Parathyroid adenoma (tissue), 2 donors: ENCODE measurements around the gene FBXO41.

Experiments
- H2AFZ ChIP-seq: fragments of 300-600 bp; sonication (generic); one replicate; pipeline ENCODE4 v1.7.0; 2017; ENCODE audit warnings: antibody characterized with exemption, mild to moderate bottlenecking
- H3K27ac ChIP-seq: fragments of 300-600 bp; sonication (generic); one replicate; pipeline ENCODE4 v1.7.0; 2017
- H3K27me3 ChIP-seq: fragments of 300-600 bp; sonication (generic); one replicate; pipeline ENCODE4 v1.7.0; 2017; ENCODE audit warnings: low read length; ENCODE audit not compliant: control insufficient read depth, insufficient read depth
- H3K36me3 ChIP-seq: fragments of 300-600 bp; sonication (generic); one replicate; pipeline ENCODE4 v1.7.0; 2017; ENCODE audit warnings: low read length; ENCODE audit not compliant: control insufficient read depth, insufficient read depth
- H3K4me1 ChIP-seq: fragments of 300-600 bp; sonication (generic); one replicate; pipeline ENCODE4 v1.7.0; 2017; ENCODE audit warnings: control low read depth
- H3K4me2 ChIP-seq: fragments of 300-600 bp; sonication (generic); one replicate; pipeline ENCODE4 v1.7.0; 2017; ENCODE audit warnings: low read length
- H3K4me3 ChIP-seq: fragments of 300-600 bp; sonication (generic); one replicate; pipeline ENCODE4 v1.7.0; 2017; ENCODE audit warnings: low read depth, low read length
- H3K79me2 ChIP-seq: fragments of 300-600 bp; sonication (generic); one replicate; pipeline ENCODE4 v1.7.0; 2017; ENCODE audit warnings: control low read depth
- H3K9ac ChIP-seq: fragments of 300-600 bp; sonication (generic); one replicate; pipeline ENCODE4 v1.7.0; 2017; ENCODE audit warnings: mild to moderate bottlenecking
- H3K9me3 ChIP-seq: fragments of 300-600 bp; sonication (generic); one replicate; pipeline ENCODE4 v1.7.0; 2017; ENCODE audit warnings: low read length; ENCODE audit not compliant: control insufficient read depth
- CTCF ChIP-seq: fragments of 300-600 bp; sonication (generic); IDR thresholded peaks from one replicate; pipeline ENCODE4 v1.7.0; 2017; ENCODE audit warnings: antibody characterized with exemption, mild to moderate bottlenecking
- donor health status: primary hyperparathyroidism.

The FBXO41 gene

GRCh38 chr2:73214120-73215035 lies 69.9 kb downstream of the FBXO41 start, which contains the start of gene SMYD5:
Gene SMYD5, plus strand, starts transcription at chr2:73214245. Its CDS starts 22 bp downstream, at chr2:73214267.
- Histone ChIP-seq H3K36me3 (no peaks in the 10 kb centered on the region), H3K4me3 (peak within 1 kb of the TSS; percentile 87), H3K27me3 (no peaks in the 10 kb centered on the region), H2AFZ (peak within 1 kb of the TSS; percentile 90), H3K9me3 (no peaks in the 10 kb centered on the region), H3K9ac (peak within 1 kb of the TSS; percentile 46), H3K4me2 (peak within 1 kb of the TSS; percentile 83), H3K27ac (peak within 1 kb of the TSS; percentile 60), H3K4me1 (peaks cover 4% of the 10 kb centered on the region), H3K79me2 (peaks cover 2% of the 10 kb centered on the region)
- no peak for TF ChIP-seq CTCF

- H3K79me2 ChIP-seq = peaks cover 2% of the 10 kb centered on the region
- no peaks in the 10 kb centered on the region for H3K9me3 ChIP-seq
- H2AFZ ChIP-seq = peak overlapping the region; percentile 60
- TF ChIP-seq CTCF = peak; percentile 96
- H3K4me1 ChIP-seq = peaks cover 4% of the 10 kb centered on the region
- no peaks in the 10 kb centered on the region for H3K27me3 ChIP-seq
- no peak overlapping the region for H3K4me3 ChIP-seq
- H3K27ac ChIP-seq = no peak overlapping the region
- H3K4me2 ChIP-seq = no peak overlapping the region
- H3K9ac ChIP-seq = no peak overlapping the region
- H3K36me3 ChIP-seq = no peaks in the 10 kb centered on the region
Measured at GRCh38 chr2:73212448-73213176, 71.7 kb downstream of the FBXO41 start.

GRCh38 chr2:73212098-73212447 lies 72.2 kb downstream of the FBXO41 start:
- H2AFZ ChIP-seq = peak overlapping the region; percentile 60
- no peaks in the 10 kb centered on the region for H3K27me3 ChIP-seq
- H3K4me3 ChIP-seq = no peak overlapping the region
- no peak overlapping the region for H3K27ac ChIP-seq
- no peaks in the 10 kb centered on the region for H3K9me3 ChIP-seq
- H3K9ac ChIP-seq = no peak overlapping the region
- H3K79me2 ChIP-seq = peaks cover 2% of the 10 kb centered on the region
- peaks cover 4% of the 10 kb centered on the region for H3K4me1 ChIP-seq
- no peak for TF ChIP-seq CTCF
- H3K4me2 ChIP-seq = no peak overlapping the region
- no peaks in the 10 kb centered on the region for H3K36me3 ChIP-seq

- H3K4me3 ChIP-seq = no peak overlapping the region
- no peak overlapping the region for H3K4me2 ChIP-seq
- no peak overlapping the region for H3K27ac ChIP-seq
- H3K36me3 ChIP-seq = no peaks in the 10 kb centered on the region
- H2AFZ ChIP-seq = no peak overlapping the region
- H3K4me1 ChIP-seq = peaks cover 4% of the 10 kb centered on the region
- H3K27me3 ChIP-seq = no peaks in the 10 kb centered on the region
- peaks cover 2% of the 10 kb centered on the region for H3K79me2 ChIP-seq
- H3K9ac ChIP-seq = no peak overlapping the region
- no peak for TF ChIP-seq CTCF
- H3K9me3 ChIP-seq = no peaks in the 10 kb centered on the region
Measured at GRCh38 chr2:73210696-73211095, 73.6 kb downstream of the FBXO41 start.
